ENCODE data around the gene AGMO. TPM values are rescaled to one million over a fixed set of nuclear protein-coding genes. Genes with fewer than 3 reads are reported as not detected.

The AGMO gene
- total and polyA plus RNA-seq, 12 donors: 0.05 to 0.34 (median 0.15) TPM; not detected in 7

DNA sequence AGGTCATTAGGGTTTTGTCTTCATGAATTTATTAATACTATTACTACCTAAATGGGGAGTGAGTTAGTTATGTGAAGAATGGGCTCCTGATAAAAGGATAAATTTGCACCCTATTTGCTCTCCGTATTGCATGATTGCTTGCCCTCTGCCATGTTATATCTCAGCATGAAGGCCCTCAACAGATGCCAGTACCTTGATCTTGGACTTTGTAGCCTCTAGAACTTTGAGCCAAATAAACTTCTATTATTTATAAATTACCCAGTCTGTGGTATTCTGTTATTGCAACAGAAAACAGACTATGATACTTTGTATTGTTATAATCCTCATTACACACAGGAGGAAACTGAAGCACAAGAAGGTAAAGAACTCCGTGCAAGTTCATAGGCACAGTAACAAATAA, 150.8 kb downstream of the AGMO start:
- DNase-seq: no peak
- no peaks in the 10 kb centered on the region for H3K36me3 ChIP-seq (replicated peaks in 1 of 2)
- H3K27ac ChIP-seq: no peak overlapping the region
- H3K9me3 ChIP-seq (replicated peaks in 1 of 3): no peaks in the 10 kb centered on the region
- TF ChIP-seq CTCF (IDR thresholded peaks at IDR 0.05) (no peak), POLR2A (IDR thresholded peaks at IDR 0.05) (no peak)
- H3K4me1 ChIP-seq (replicated peaks in 1 of 2): no peaks in the 10 kb centered on the region
- intact Hi-C loops (cut with DNase I): no loop called here
- 79 to 91% (median 85%) methylated on average over 2 of the region's 2 CpGs for WGBS, 4 donors
- no peak overlapping the region for H3K4me3 ChIP-seq
- no peaks in the 10 kb centered on the region for H3K27me3 ChIP-seq

GRCh38 chr7:15407910-15408309, 153.9 kb downstream of the AGMO start:
- H3K27ac ChIP-seq: no peak overlapping the region
- TF ChIP-seq CTCF (IDR thresholded peaks at IDR 0.05) (no peak), POLR2A (IDR thresholded peaks at IDR 0.05) (no peak)
- no peak overlapping the region for H3K4me3 ChIP-seq
- 52 to 57% (median 54%) methylated on average over 4 of the region's 4 CpGs for WGBS, 4 donors
- intact Hi-C loops (cut with DNase I): no loop called here
- DNase-seq: no peak
- no peaks in the 10 kb centered on the region for H3K4me1 ChIP-seq (replicated peaks in 1 of 2)
- no peaks in the 10 kb centered on the region for H3K27me3 ChIP-seq
- peaks cover 0 to 3% (median 0%) of the 10 kb centered on the region in 3 donors for H3K9me3 ChIP-seq (replicated peaks in 1 of 3)
- no peaks in the 10 kb centered on the region for H3K36me3 ChIP-seq (replicated peaks in 1 of 2)

DNA sequence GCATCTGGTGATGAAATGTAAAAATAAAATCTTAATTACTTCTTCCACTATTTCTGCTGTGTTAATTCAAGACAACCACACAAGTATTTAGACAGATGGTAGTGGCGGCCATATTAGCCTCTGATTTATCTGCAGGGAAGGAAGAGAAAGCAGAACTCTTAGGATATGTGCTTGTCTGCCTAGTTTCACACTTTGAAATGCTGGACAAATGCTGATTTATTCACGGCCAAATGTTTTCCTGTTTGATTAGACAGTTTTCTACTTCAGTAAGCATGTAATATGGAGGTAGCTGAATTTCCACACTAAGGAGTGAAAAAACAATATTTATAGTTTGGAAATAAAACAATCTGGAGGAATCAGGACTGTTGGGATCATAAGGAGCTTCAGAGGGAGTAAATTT, 158.1 kb downstream of the AGMO start:
- no peaks in the 10 kb centered on the region for H3K36me3 ChIP-seq (replicated peaks in 1 of 2)
- WGBS, 4 donors: 35 to 56% (median 51%) methylated on average over 2 of the region's 2 CpGs
- DNase-seq: no peak
- intact Hi-C loops (cut with DNase I): no loop called here
- TF ChIP-seq POLR2A (IDR thresholded peaks at IDR 0.05): no peak
- no peak for TF ChIP-seq CTCF (IDR thresholded peaks at IDR 0.05)
- H3K27me3 ChIP-seq: no peaks in the 10 kb centered on the region
- H3K4me3 ChIP-seq: no peak overlapping the region
- no peak overlapping the region for H3K27ac ChIP-seq
- no peaks in the 10 kb centered on the region for H3K4me1 ChIP-seq (replicated peaks in 1 of 2)
- peaks cover 0 to 5% (median 0%) of the 10 kb centered on the region in 3 donors for H3K9me3 ChIP-seq (replicated peaks in 1 of 3)

GRCh38 chr7:15403315-15403714, 158.5 kb downstream of the AGMO start:
- Histone ChIP-seq H3K4me3 (no peak overlapping the region), H3K9me3 (replicated peaks in 1 of 3) (peaks cover 0 to 5% (median 0%) of the 10 kb centered on the region in 3 donors), H3K27ac (no peak overlapping the region), H3K27me3 (no peaks in the 10 kb centered on the region), H3K4me1 (replicated peaks in 1 of 2) (no peaks in the 10 kb centered on the region), H3K36me3 (replicated peaks in 1 of 2) (no peaks in the 10 kb centered on the region)
- TF ChIP-seq CTCF (IDR thresholded peaks at IDR 0.05): no peak
- TF ChIP-seq POLR2A (IDR thresholded peaks at IDR 0.05): no peak
- no peak for DNase-seq
- 0% methylated on average over 1 of the region's 1 CpG for WGBS, 4 donors
- intact Hi-C loops (cut with DNase I): no loop called here
